RWPE2 (cell line): ENCODE measurements around the gene SASS6.

ENCODE experiments used
- ATAC-seq: fragments of 200-7000 bp; cut with Tn5 transposase; 3 replicates; pipeline ENCODE4 v1.9.1; 2021; ENCODE audit warnings: low read depth
- DNase-seq: peaks from one replicate; pipeline ENCODE4 v3.0.0-alpha.2; 2020; ENCODE audit warnings: low spot score
- H3K27ac ChIP-seq: fragments of 450-650 bp; 2 replicates; pipeline ENCODE4 v1.5.1; 2017; ENCODE audit warnings: mild to moderate bottlenecking; ENCODE audit not compliant: poor library complexity, severe bottlenecking
- H3K27me3 ChIP-seq: fragments of 250-450 bp; sonication (Bioruptor Pico); 2 replicates; pipeline ENCODE4 v1.5.1; 2021; ENCODE audit warnings: mild to moderate bottlenecking, moderate library complexity; ENCODE audit not compliant: insufficient read depth, poor library complexity, severe bottlenecking
- H3K36me3 ChIP-seq: fragments of 250-450 bp; sonication (Bioruptor Pico); 2 replicates; pipeline ENCODE4 v1.5.1; 2020; ENCODE audit warnings: low read depth, mild to moderate bottlenecking, moderate library complexity
- H3K4me1 ChIP-seq: fragments of 250-450 bp; sonication (Bioruptor Pico); 2 replicates; pipeline ENCODE4 v1.5.1; 2021; ENCODE audit warnings: mild to moderate bottlenecking, moderate library complexity; ENCODE audit not compliant: insufficient read depth, poor library complexity, severe bottlenecking
- H3K4me3 ChIP-seq: fragments of 250-450 bp; sonication (Bioruptor Pico); 2 replicates; pipeline ENCODE4 v1.5.1; 2021; ENCODE audit warnings: mild to moderate bottlenecking, moderate library complexity; ENCODE audit not compliant: severe bottlenecking
- H3K9me3 ChIP-seq: fragments of 250-450 bp; sonication (Bioruptor Pico); 2 replicates; pipeline ENCODE4 v1.5.1; 2021; ENCODE audit warnings: mild to moderate bottlenecking, moderate library complexity; ENCODE audit not compliant: severe bottlenecking
- CTCF ChIP-seq: fragments of 450-650 bp; IDR thresholded peaks from one replicate; pipeline ENCODE4 v1.5.1; 2017; ENCODE audit warnings: mild to moderate bottlenecking, moderate library complexity; ENCODE audit not compliant: poor library complexity, severe bottlenecking

Gene SASS6

GRCh38 chr1:100036718-100037655, 95.7 kb downstream of the SASS6 start:
- no peak for TF ChIP-seq CTCF
- Histone ChIP-seq H3K4me1 (peaks cover 18% of the 10 kb centered on the region), H3K27me3 (no peaks in the 10 kb centered on the region), H3K27ac (peak overlapping the region; percentile 81), H3K9me3 (no peaks in the 10 kb centered on the region), H3K4me3 (peak overlapping the region; percentile 64), H3K36me3 (peaks cover 11% of the 10 kb centered on the region; the same call in 1 of the 2 replicates)
- no peak for DNase-seq
- peak; percentile 28; the same call in 2 of the 3 replicates for ATAC-seq

GRCh38 chr1:100035214-100035613, 97.5 kb downstream of the SASS6 start:
- H3K4me3 ChIP-seq, result no peak overlapping the region
- H3K4me1 ChIP-seq, result peaks cover 13% of the 10 kb centered on the region
- no peaks in the 10 kb centered on the region for H3K27me3 ChIP-seq
- DNase-seq (no peak), ATAC-seq (no peak)
- no peaks in the 10 kb centered on the region for H3K9me3 ChIP-seq
- peaks cover 11% of the 10 kb centered on the region; the same call in 1 of the 2 replicates for H3K36me3 ChIP-seq
- no peak overlapping the region for H3K27ac ChIP-seq
- TF ChIP-seq CTCF, result no peak

GRCh38 chr1:100034470-100034869, 98.3 kb downstream of the SASS6 start:
- H3K4me3 ChIP-seq, result no peak overlapping the region
- H3K9me3 ChIP-seq, result no peaks in the 10 kb centered on the region
- H3K27me3 ChIP-seq, result no peaks in the 10 kb centered on the region
- TF ChIP-seq CTCF, result peak; percentile 38
- peaks cover 7% of the 10 kb centered on the region for H3K4me1 ChIP-seq
- H3K36me3 ChIP-seq, result peaks cover 5% of the 10 kb centered on the region; the same call in 1 of the 2 replicates
- no peak for DNase-seq
- H3K27ac ChIP-seq, result no peak overlapping the region
- ATAC-seq, result no peak
